Hepatocyte (in vitro differentiated cells): Measurements from ENCODE around the gene PROC.

ENCODE experiments used
- EZH2 ChIP-seq: fragments of 200-600 bp; sonication (generic); IDR thresholded peaks from 2 replicates; pipeline ENCODE4 v1.6.1; 2016; ENCODE audit warnings: antibody characterized with exemption, mild to moderate bottlenecking, borderline replicate concordance
- TF ChIP-seq, protein P1 (sequence below): fragments of 200-600 bp; sonication (generic); IDR thresholded peaks from 2 replicates; pipeline ENCODE4 v1.5.1; 2016; ENCODE audit warnings: antibody characterized with exemption, mild to moderate bottlenecking; ENCODE audit not compliant: poor library complexity

DNA sequence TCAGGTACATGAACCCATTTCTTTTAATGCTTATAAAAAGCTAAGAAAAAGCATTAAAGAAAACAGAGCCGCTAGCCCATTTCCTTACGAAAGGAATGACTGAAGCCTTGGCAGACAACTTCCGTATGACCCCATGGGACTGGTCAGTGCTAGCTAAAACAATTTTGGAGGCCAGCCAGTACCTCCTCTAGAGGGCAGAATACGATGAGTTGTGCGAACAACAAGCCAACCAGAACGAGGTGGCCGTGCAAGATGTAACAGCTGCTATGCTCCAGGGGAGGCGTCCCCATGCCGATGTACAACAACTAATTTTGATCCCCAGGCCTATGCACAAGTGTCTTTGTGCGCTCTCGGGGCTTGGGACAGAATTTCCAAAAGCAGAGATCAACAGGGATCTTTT, 47.2 kb upstream of the PROC start:
- TF ChIP-seq, protein P1, sequence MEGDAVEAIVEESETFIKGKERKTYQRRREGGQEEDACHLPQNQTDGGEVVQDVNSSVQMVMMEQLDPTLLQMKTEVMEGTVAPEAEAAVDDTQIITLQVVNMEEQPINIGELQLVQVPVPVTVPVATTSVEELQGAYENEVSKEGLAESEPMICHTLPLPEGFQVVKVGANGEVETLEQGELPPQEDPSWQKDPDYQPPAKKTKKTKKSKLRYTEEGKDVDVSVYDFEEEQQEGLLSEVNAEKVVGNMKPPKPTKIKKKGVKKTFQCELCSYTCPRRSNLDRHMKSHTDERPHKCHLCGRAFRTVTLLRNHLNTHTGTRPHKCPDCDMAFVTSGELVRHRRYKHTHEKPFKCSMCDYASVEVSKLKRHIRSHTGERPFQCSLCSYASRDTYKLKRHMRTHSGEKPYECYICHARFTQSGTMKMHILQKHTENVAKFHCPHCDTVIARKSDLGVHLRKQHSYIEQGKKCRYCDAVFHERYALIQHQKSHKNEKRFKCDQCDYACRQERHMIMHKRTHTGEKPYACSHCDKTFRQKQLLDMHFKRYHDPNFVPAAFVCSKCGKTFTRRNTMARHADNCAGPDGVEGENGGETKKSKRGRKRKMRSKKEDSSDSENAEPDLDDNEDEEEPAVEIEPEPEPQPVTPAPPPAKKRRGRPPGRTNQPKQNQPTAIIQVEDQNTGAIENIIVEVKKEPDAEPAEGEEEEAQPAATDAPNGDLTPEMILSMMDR, result no peak
- no peak for TF ChIP-seq EZH2
